ENCODE measurements around the gene PSMA5. TPM values are rescaled to one million over a fixed set of nuclear protein-coding genes. Genes with fewer than 3 reads are reported as not detected.

PSMA5 gene
- total and polyA plus RNA-seq, 2 of the 13 experiments (the other 11 are each of a cell fraction or from before 2014, with no cell fraction given): 140 to 169 TPM

- TF ChIP-seq ZBED4 (CRISPR knock-in tag; IDR thresholded peaks at IDR 0.05; ENCODE audit: borderline replicate concordance): no peak; the same call in 1 of the 2 replicates
- peak; percentile 97 for TF ChIP-seq TGIF2 (CRISPR knock-in tag; IDR thresholded peaks at IDR 0.05)
- no peak for TF ChIP-seq ZNF639 (CRISPR knock-in tag; conservative IDR thresholded peaks at IDR 0.05)
- no peak for TF ChIP-seq GLMP (CRISPR knock-in tag; IDR thresholded peaks at IDR 0.05; ENCODE audit: borderline replicate concordance)
- no peak for TF ChIP-seq KDM1A (CRISPR knock-in tag; IDR thresholded peaks at IDR 0.05)
- TF ChIP-seq HDAC1 (CRISPR knock-in tag; IDR thresholded peaks at IDR 0.05): peak; percentile 93
- no peak for TF ChIP-seq TCF12 (IDR thresholded peaks at IDR 0.05)
- no peak for TF ChIP-seq TCF12 (CRISPR knock-in tag; IDR thresholded peaks at IDR 0.05)
- no peak for TF ChIP-seq BRF2 (CRISPR knock-in tag; IDR thresholded peaks at IDR 0.05)
- peak; percentile 75; the same call in 1 of the 2 replicates for TF ChIP-seq ZNF788 (CRISPR knock-in tag; IDR thresholded peaks at IDR 0.05; ENCODE audit: borderline replicate concordance)
- no peak for TF ChIP-seq ATAD3A (CRISPR knock-in tag; IDR thresholded peaks at IDR 0.05)
- TF ChIP-seq ZNF746 (CRISPR knock-in tag; IDR thresholded peaks at IDR 0.05): peak; percentile 56; the same call in 1 of the 2 replicates
- no peak for TF ChIP-seq POLR2AphosphoS2 (IDR thresholded peaks at IDR 0.05; ENCODE audit: low read depth, low read length)
- peak; percentile 50; the same call in 1 of the 2 replicates for TF ChIP-seq MYPOP (CRISPR knock-in tag; IDR thresholded peaks at IDR 0.05)
- no peak for TF ChIP-seq PRDM15 (CRISPR knock-in tag; IDR thresholded peaks at IDR 0.05)
- TF ChIP-seq ZNF672 (CRISPR knock-in tag; IDR thresholded peaks at IDR 0.05): no peak
Measured at GRCh38 chr1:109392788-109393616, 33.2 kb downstream of the PSMA5 start (continued).
